Cardiac muscle cell (in vitro differentiated cells and primary cell): ENCODE results near the gene ZBTB6. TPM values are rescaled to one million over a fixed set of nuclear protein-coding genes. Genes with fewer than 3 reads are reported as not detected.
A peak's percentile ranks its signal among the peaks of the same experiment; 100 is the strongest.
"Not testable (repeated sequence)": the region's sequence is repeated elsewhere in the genome, so short reads cannot be mapped to it uniquely, and the experiment has no call there.

Experiments used
- DNase-seq, 2 donors: peaks; one replicate each; pipeline versions ENCODE4 v3.0.0 to v3.0.0-alpha.2; 2010 to 2017; ENCODE audit warnings: low read depth in 1 of 2, low spot score in 1 of 2
- H3K27ac ChIP-seq: fragments of 200-600 bp; sonication (generic); 2 replicates; pipeline ENCODE4 v1.5.1; 2016
- H3K27me3 ChIP-seq: fragments of 200-600 bp; sonication (generic); 2 replicates; pipeline ENCODE4 v1.6.0; 2016; ENCODE audit warnings: control low read depth
- H3K36me3 ChIP-seq: fragments of 200-600 bp; sonication (generic); 2 replicates; pipeline ENCODE4 v1.5.1; 2016; ENCODE audit warnings: control low read depth
- H3K4me1 ChIP-seq: fragments of 200-600 bp; sonication (generic); 2 replicates; pipeline ENCODE4 v1.8.1; 2017; ENCODE audit warnings: low read depth, mild to moderate bottlenecking, mixed run types
- H3K4me3 ChIP-seq: fragments of 200-600 bp; sonication (generic); 2 replicates; pipeline ENCODE4 v1.5.1; 2016; ENCODE audit warnings: mild to moderate bottlenecking
- H3K9me3 ChIP-seq: fragments of 200-600 bp; sonication (generic); 2 replicates; pipeline ENCODE4 v1.5.1; 2017; ENCODE audit warnings: low read depth, mild to moderate bottlenecking, control low read depth
- CTCF ChIP-seq: IDR thresholded peaks from 2 replicates; pipeline ENCODE4 v1.5.1; 2012; ENCODE audit warnings: low read depth, mild to moderate bottlenecking, low read length
- polyA plus RNA-seq: library from polyadenylated mRNA; unstranded; fragments of >200 nt; fragmentation: Nextera tagmentation; extraction: Ambion mirVana; gene quantifications from 2 replicates; pipeline ENCODE4 v1.2.1, GENCODE V29; 2016
- total RNA-seq: library from RNA; depleted of rRNA; stranded (reverse); fragments of >200 nt; gene quantifications from 2 replicates; pipeline ENCODE4 v1.2.3, GENCODE V29; 2016

ZBTB6 gene
- total and polyA plus RNA-seq, 2 experiments from 2014 or later = 2.5 to 6.0 TPM

- Histone ChIP-seq H3K4me3 (no peak overlapping the region), H3K9me3 (no peaks in the 10 kb centered on the region), H3K36me3 (peaks cover 2% of the 10 kb centered on the region), H3K27ac (no peak overlapping the region), H3K27me3 (no peaks in the 10 kb centered on the region), H3K4me1 (no peaks in the 10 kb centered on the region)
- TF ChIP-seq CTCF = no peak
- no peak for DNase-seq
Measured at GRCh38 chr9:122922713-122923112, 9.6 kb upstream of the ZBTB6 start.

GRCh38 chr9:122918310-122918709 is 5.2 kb upstream of the ZBTB6 start:
- no peaks in the 10 kb centered on the region for H3K9me3 ChIP-seq
- H3K27me3 ChIP-seq = no peaks in the 10 kb centered on the region
- no peak for DNase-seq
- TF ChIP-seq CTCF = no peak
- peaks cover 2% of the 10 kb centered on the region for H3K36me3 ChIP-seq
- no peaks in the 10 kb centered on the region for H3K4me1 ChIP-seq
- H3K4me3 ChIP-seq = no peak overlapping the region
- no peak overlapping the region for H3K27ac ChIP-seq

GRCh38 chr9:122912671-122912963 is 506 bp downstream of the ZBTB6 start:
- H3K27ac ChIP-seq = peak overlapping the region; percentile 76
- H3K27me3 ChIP-seq = no peaks in the 10 kb centered on the region
- no peak for DNase-seq
- peaks cover 13% of the 10 kb centered on the region for H3K4me1 ChIP-seq
- peak overlapping the region; percentile 54 for H3K4me3 ChIP-seq
- H3K36me3 ChIP-seq = peaks cover 15% of the 10 kb centered on the region
- no peak for TF ChIP-seq CTCF
- H3K9me3 ChIP-seq = no peaks in the 10 kb centered on the region

- not testable (repeated sequence) for H3K9me3 ChIP-seq, H3K27me3 ChIP-seq, H3K27ac ChIP-seq, DNase-seq, H3K4me3 ChIP-seq
- peaks cover 14% of the 10 kb centered on the region for H3K4me1 ChIP-seq
- H3K36me3 ChIP-seq = peaks cover 12% of the 10 kb centered on the region
Measured at GRCh38 chr9:122906122-122906521, 7.0 kb downstream of the ZBTB6 start.

- H3K27me3 ChIP-seq = no peaks in the 10 kb centered on the region
- peaks cover 18% of the 10 kb centered on the region for H3K4me1 ChIP-seq
- peaks cover 1% of the 10 kb centered on the region for H3K36me3 ChIP-seq
- H3K4me3 ChIP-seq = peak within 1 kb of the TSS; percentile 84
- peak within 1 kb of the TSS; percentile 97 for H3K27ac ChIP-seq
- H3K9me3 ChIP-seq = no peaks in the 10 kb centered on the region
- TF ChIP-seq CTCF = no peak
- DNase-seq = peak; percentile 99 to 100
Measured at GRCh38 chr9:122904823-122905710, 8.1 kb downstream of the ZBTB6 start, which contains the start of gene RC3H2. TSS of gene RC3H2 (minus strand) at chr9:122905359. CDS start at chr9:122897509, 7,850 bp downstream.

- Histone ChIP-seq H3K9me3 (no peaks in the 10 kb centered on the region), H3K4me3 (peak overlapping the region; percentile 84), H3K27ac (peak overlapping the region; percentile 97), H3K36me3 (no peaks in the 10 kb centered on the region), H3K27me3 (no peaks in the 10 kb centered on the region), H3K4me1 (peaks cover 19% of the 10 kb centered on the region)
- TF ChIP-seq CTCF = no peak
- peak; percentile 48 to 64 for DNase-seq
Measured at GRCh38 chr9:122904466-122904822, 8.7 kb downstream of the ZBTB6 start.
